A549 (cell line): ENCODE data around the gene GNG7. TPM values are rescaled to one million over a fixed set of nuclear protein-coding genes. Genes with fewer than 3 reads are reported as not detected.
"Not testable (repeated sequence)": the region's sequence is repeated elsewhere in the genome, so short reads cannot be mapped to it uniquely, and the experiment has no call there.

Experiments used
- ATAC-seq, 2 experiments: fragments of 200-7000 bp in 1 of 2; fragments of >200 bp in 1 of 2; cut with Nextera tagmentation in 1 of 2; cut with Tn5 transposase in 1 of 2; 3 replicates each; pipeline versions ENCODE4 v1.8.0 to v1.9.1; 2018 to 2020; ENCODE audit warnings: mild to moderate bottlenecking in 1 of 2, moderate library complexity in 1 of 2
- CTCF ChIA-PET: fragments of 300-600 bp; sonication (Branson Sonifier 250); formaldehyde crosslinking; extraction: SDS; loops from one replicate; lab custom pipeline; 2021; ENCODE audit warnings: antibody characterized with exemption, inconsistent platforms; lab: Yijun Ruan, JAX
- POLR2A ChIA-PET: fragments of 350-600 bp; formaldehyde crosslinking; extraction: SDS; loops from one replicate; lab custom pipeline; 2021; ENCODE audit warnings: antibody characterized with exemption, inconsistent platforms; lab: Yijun Ruan, JAX
- DNase-seq, 2 experiments: peaks; one replicate each; pipeline versions ENCODE4 v3.0.0 to v3.0.0-alpha.2; 2011 to 2016; ENCODE audit warnings: low read depth in 1 of 2, low spot score in 1 of 2
- FAIRE-seq: peaks from 2 replicates; lab custom pipeline; 2011; peaks lifted over from hg19 to GRCh38; lab: Jason Lieb, UNC
- H3K27ac ChIP-seq, 2 experiments: fragments of >200 bp; sonication (Bioruptor Twin); formaldehyde crosslinking; 3 replicates each; pipeline ENCODE4 v1.5.1; 2016 to 2017
- H3K4me1 ChIP-seq: fragments of >200 bp; sonication (Bioruptor Twin); formaldehyde crosslinking; 3 replicates; pipeline ENCODE4 v1.6.1; 2016
- H3K4me2 ChIP-seq: fragments of >200 bp; sonication (Bioruptor Twin); formaldehyde crosslinking; 3 replicates; pipeline ENCODE4 v1.6.1; 2016
- H3K4me3 ChIP-seq: fragments of >200 bp; sonication (Bioruptor Twin); formaldehyde crosslinking; 3 replicates; pipeline ENCODE4 v1.5.1; 2016
- H3K9me3 ChIP-seq: fragments of >200 bp; sonication (Bioruptor Twin); formaldehyde crosslinking; 3 replicates; pipeline ENCODE4 v1.6.1; 2016
- ATOH8 ChIP-seq: fragments of 250-450 bp; sonication (Bioruptor Pico); IDR thresholded peaks from 2 replicates; pipeline ENCODE4 v1.5.0; 2020; ENCODE audit warnings: low read depth, mild to moderate bottlenecking, moderate library complexity
- CEBPB ChIP-seq, 2 experiments: fragments of >200 bp in 1 of 2; sonication (Bioruptor Twin) in 1 of 2; formaldehyde crosslinking in 1 of 2; IDR thresholded peaks; 2 replicates each; pipeline ENCODE4 v1.6.1; 2012 to 2016
- CHD4 ChIP-seq: fragments of 200-600 bp; sonication (generic); IDR thresholded peaks from 2 replicates; pipeline ENCODE4 v1.6.1; 2016; ENCODE audit warnings: antibody characterized with exemption, mild to moderate bottlenecking, borderline replicate concordance
- ELK1 ChIP-seq: fragments of 150-350 bp; IDR thresholded peaks from 2 replicates; pipeline ENCODE4 v1.6.1; 2014; ENCODE audit warnings: low read depth, mild to moderate bottlenecking, low read length
- FOSL2 ChIP-seq, 2 experiments: fragments of 450-650 bp in 1 of 2; fragments of >200 bp in 1 of 2; sonication (Bioruptor Twin) in 1 of 2; formaldehyde crosslinking; IDR thresholded peaks; 2 replicates each; pipeline versions ENCODE4 v1.5.0 to v1.6.1; 2016 to 2020; ENCODE audit warnings: mild to moderate bottlenecking in 1 of 2, moderate library complexity in 1 of 2
- FOXS1 ChIP-seq: fragments of 250-450 bp; sonication (Bioruptor Pico); IDR thresholded peaks from 2 replicates; pipeline ENCODE4 v1.5.0; 2020; ENCODE audit warnings: mild to moderate bottlenecking, moderate library complexity
- GATA3 ChIP-seq: IDR thresholded peaks from 2 replicates; pipeline ENCODE4 v1.6.1; 2012; ENCODE audit warnings: borderline replicate concordance
- HEYL ChIP-seq: fragments of 250-450 bp; sonication (Bioruptor Pico); IDR thresholded peaks from 2 replicates; pipeline ENCODE4 v1.8.0; 2021; ENCODE audit warnings: mild to moderate bottlenecking, moderate library complexity
- HOXB13 ChIP-seq: fragments of 250-450 bp; sonication (Bioruptor Pico); IDR thresholded peaks from 2 replicates; pipeline ENCODE4 v1.5.0; 2020; ENCODE audit warnings: low read depth, mild to moderate bottlenecking, moderate library complexity
- JUNB ChIP-seq: fragments of >200 bp; sonication (Bioruptor Twin); formaldehyde crosslinking; IDR thresholded peaks from 2 replicates; pipeline ENCODE4 v1.6.1; 2016
- KDM5A ChIP-seq: fragments of 200-600 bp; sonication (generic); IDR thresholded peaks from 2 replicates; pipeline ENCODE4 v1.6.1; 2016; ENCODE audit warnings: antibody characterized with exemption, mild to moderate bottlenecking
- MAX ChIP-seq: IDR thresholded peaks from 2 replicates; pipeline ENCODE4 v1.6.1; 2012
- MYC ChIP-seq: IDR thresholded peaks from 2 replicates; pipeline ENCODE4 v1.6.1; 2012; ENCODE audit warnings: mild to moderate bottlenecking, inconsistent platforms, low read length, improper control_type of control experiment, borderline replicate concordance
- PHF8 ChIP-seq: fragments of 200-600 bp; sonication (generic); IDR thresholded peaks from 2 replicates; pipeline ENCODE4 v1.6.1; 2016; ENCODE audit warnings: low read depth, mild to moderate bottlenecking, antibody characterized with exemption, moderate library complexity, borderline replicate concordance
- RCOR1 ChIP-seq: fragments of 150-350 bp; IDR thresholded peaks from 2 replicates; pipeline ENCODE4 v1.6.1; 2014; ENCODE audit warnings: antibody characterized with exemption, low read length, low read depth
- SMC3 ChIP-seq: fragments of >200 bp; sonication (Bioruptor Twin); formaldehyde crosslinking; IDR thresholded peaks from 3 replicates; pipeline ENCODE4 v1.6.1; 2018; ENCODE audit warnings: inconsistent platforms
- USF2 ChIP-seq: fragments of 450-650 bp; IDR thresholded peaks from 2 replicates; pipeline ENCODE4 v1.6.1; 2014; ENCODE audit warnings: antibody characterized with exemption
- ZC3H11A ChIP-seq: fragments of 450-650 bp; IDR thresholded peaks from 2 replicates; pipeline ENCODE4 v1.6.1; 2014; ENCODE audit warnings: antibody characterized with exemption, mild to moderate bottlenecking
- ZFP36 ChIP-seq: fragments of 450-650 bp; IDR thresholded peaks from 2 replicates; pipeline ENCODE4 v1.6.1; 2014; ENCODE audit warnings: borderline replicate concordance; ENCODE audit not compliant: partially characterized antibody
- ZSCAN20 ChIP-seq: fragments of 250-450 bp; sonication (Bioruptor Pico); IDR thresholded peaks from 2 replicates; pipeline ENCODE4 v1.8.0; 2022; ENCODE audit warnings: mild to moderate bottlenecking, moderate library complexity
- WGBS: methylation state at CpG from one replicate; pipeline ENCODE4 v1.1.6; 2017; ENCODE audit errors: missing lambda C conversion rate; 5-methylcytosine and 5-hydroxymethylcytosine counted together
- polyA plus RNA-seq, 4 experiments: library from polyadenylated mRNA; depleted of rRNA in 3 of 4; stranded (reverse); fragments of >200 nt; fragmentation: RNase III in 1 of 4; extraction: RNeasy Plus Mini Kit Qiagen cat#74134 plus additional on column Dnase treatment in 1 of 4; gene quantifications; 2 replicates in 3 of 4; 3 replicates in 1 of 4; pipeline ENCODE4 v1.2.3, GENCODE V29; 2011 to 2017

The GNG7 gene
- polyA plus RNA-seq, 2 of the 4 experiments (the other 2 are of a cell fraction), result 0.06 to 0.08 TPM

- Histone ChIP-seq H3K27ac (no peak overlapping the region), H3K9me3 (peaks cover 30% of the 10 kb centered on the region), H3K4me1 (peaks cover 27% of the 10 kb centered on the region), H3K4me3 (no peak overlapping the region), H3K4me2 (no peak overlapping the region)
- ATAC-seq (no peak), DNase-seq (no peak), FAIRE-seq (no peak)
- POLR2A ChIA-PET, result no interaction called here
- CTCF ChIA-PET, result interaction anchor here (1.0 kb wide), 1 partner anchor 19 kb away, joined by 3 read pairs; no protein-coding TSS in a partner anchor
- TF ChIP-seq HEYL (CRISPR knock-in tag) (no peak), RCOR1 (no peak), FOSL2 (IDR thresholded peaks at IDR 0.05) (no peak), FOSL2 (CRISPR knock-in tag; IDR thresholded peaks at IDR 0.05) (no peak), HOXB13 (CRISPR knock-in tag) (no peak), PHF8 (no peak), SMC3 (no peak), MYC (no peak), ZC3H11A (no peak), KDM5A (no peak)
- WGBS, result 78% methylated on average over 5 of the region's 5 CpGs
These were observed 118.5 kb downstream of the GNG7 start for GRCh38 chr19:2584002-2584401.

- ChIA-PET POLR2A (interaction anchor here (1.7 kb wide), 1 partner anchor 107 kb away, joined by 14 read pairs; the partner anchor contains the start of gene GADD45B), CTCF (interaction anchor here (1.0 to 1.1 kb wide), 3 partner anchors 11 to 42 kb away, joined by 3 to 5 read pairs (median 3); no protein-coding TSS in a partner anchor)
- Histone ChIP-seq H3K4me1 (peaks cover 24% of the 10 kb centered on the region), H3K4me2 (no peak overlapping the region), H3K27ac (no peak overlapping the region), H3K4me3 (no peak overlapping the region), H3K9me3 (peaks cover 30% of the 10 kb centered on the region)
- DNase-seq (peak in 1 of 2 experiments; percentile 67), ATAC-seq (no peak), FAIRE-seq (no peak)
- WGBS, result 68% methylated on average over 6 of the region's 6 CpGs
- no peak for TF ChIP-seq ZSCAN20
These were observed 119.2 kb downstream of the GNG7 start for GRCh38 chr19:2582984-2583956.

- ChIA-PET POLR2A (interaction anchor here (0.7 to 4.5 kb wide), 5 partner anchors 31 to 153 kb away, joined by 3 to 211 read pairs (median 14); partner anchors contain the start of genes GADD45B and TIMM13), CTCF (interaction anchor here (0.9 to 5.8 kb wide), 20 partner anchors 8 to 157 kb away, joined by 3 to 65 read pairs (median 10); partner anchors contain the start of gene GADD45B)
- Histone ChIP-seq H3K9me3 (peaks cover 30% of the 10 kb centered on the region), H3K4me1 (peaks cover 35% of the 10 kb centered on the region), H3K27ac (peak overlapping the region; percentile 96; a peak in 3 of 6 replicates)
- DNase-seq, FAIRE-seq, H3K4me2 ChIP-seq, ATAC-seq, H3K4me3 ChIP-seq: not testable (repeated sequence)
- WGBS, result 93% methylated on average over 5 of the region's 5 CpGs
These were observed 122.1 kb downstream of the GNG7 start for GRCh38 chr19:2580396-2580795.

- peaks cover 35% of the 10 kb centered on the region for H3K4me1 ChIP-seq
- DNase-seq, result no peak
- peak overlapping the region; percentile 82 for H3K4me2 ChIP-seq
- CTCF ChIA-PET, result interaction anchor here (0.6 to 5.8 kb wide), 26 partner anchors 9 to 157 kb away, joined by 3 to 65 read pairs (median 9); partner anchors contain the start of genes GADD45B and LMNB2
- ATAC-seq, result no peak
- H3K9me3 ChIP-seq, result peaks cover 30% of the 10 kb centered on the region
- H3K4me3 ChIP-seq, result peak overlapping the region; percentile 35
- no peak for TF ChIP-seq CHD4
- TF ChIP-seq PHF8, result no peak
- TF ChIP-seq ATOH8 (CRISPR knock-in tag), result no peak
- TF ChIP-seq ELK1, result no peak
- no peak for TF ChIP-seq MAX
- no peak for TF ChIP-seq FOXS1
- TF ChIP-seq GATA3, result no peak
- no peak for TF ChIP-seq JUNB
- TF ChIP-seq USF2, result no peak
- TF ChIP-seq ZSCAN20, result no peak
- TF ChIP-seq ZFP36, result no peak
- no peak for TF ChIP-seq CEBPB (IDR thresholded peaks at IDR 0.05)
- TF ChIP-seq, all 56 proteins: peak for 0
- POLR2A ChIA-PET, result interaction anchor here (0.7 to 4.5 kb wide), 9 partner anchors 8 to 152 kb away, joined by 3 to 211 read pairs (median 8); partner anchors contain the start of genes GADD45B and TIMM13
- peak overlapping the region; percentile 96 for H3K27ac ChIP-seq
- FAIRE-seq, result no peak
- 48% methylated on average over 8 of the region's 14 CpGs for WGBS
These were observed 122.7 kb downstream of the GNG7 start for GRCh38 chr19:2579678-2580280.
